KOPT-K1 (cell line): ENCODE measurements around the gene SPEF1.

Experiments used
- H3K27ac ChIP-seq: fragments of 200-600 bp; sonication (generic); 2 replicates; pipeline ENCODE4 v1.5.1; 2016; ENCODE audit warnings: antibody characterized with exemption, mild to moderate bottlenecking, low read depth, low read length; ENCODE audit not compliant: poor library complexity, severe bottlenecking
- H3K36me3 ChIP-seq: fragments of 200-600 bp; sonication (generic); 2 replicates; pipeline ENCODE4 v1.5.1; 2017; ENCODE audit warnings: antibody characterized with exemption, mild to moderate bottlenecking, low read length, moderate library complexity; ENCODE audit not compliant: insufficient read depth
- H3K9me3 ChIP-seq: fragments of 200-600 bp; sonication (generic); 2 replicates; pipeline ENCODE4 v1.5.1; 2017; ENCODE audit warnings: antibody characterized with exemption, low read length, mild to moderate bottlenecking; ENCODE audit not compliant: insufficient read depth, poor library complexity, severe bottlenecking

Gene SPEF1

GRCh38 chr20:3814928-3815495, 33.8 kb upstream of the SPEF1 start:
- Histone ChIP-seq H3K9me3 (no peaks in the 10 kb centered on the region), H3K27ac (peak overlapping the region; percentile 96), H3K36me3 (no peaks in the 10 kb centered on the region)

- H3K9me3 ChIP-seq: no peaks in the 10 kb centered on the region
- no peaks in the 10 kb centered on the region for H3K36me3 ChIP-seq
- H3K27ac ChIP-seq: peak overlapping the region; percentile 96
Measured at GRCh38 chr20:3813848-3814581, 32.8 kb upstream of the SPEF1 start.

GRCh38 chr20:3812975-3813847, 32.0 kb upstream of the SPEF1 start:
- Histone ChIP-seq H3K36me3 (no peaks in the 10 kb centered on the region), H3K9me3 (no peaks in the 10 kb centered on the region), H3K27ac (peak overlapping the region; percentile 96)

GRCh38 chr20:3812259-3812681, 31.0 kb upstream of the SPEF1 start:
- no peaks in the 10 kb centered on the region for H3K9me3 ChIP-seq

GRCh38 chr20:3811467-3812258, 30.4 kb upstream of the SPEF1 start:
- H3K9me3 ChIP-seq: no peaks in the 10 kb centered on the region
- peaks cover 2% of the 10 kb centered on the region for H3K36me3 ChIP-seq
- peak overlapping the region; percentile 96 for H3K27ac ChIP-seq

More at GRCh38 chr20:3812259-3812681, 31.0 kb upstream of the SPEF1 start:
- Histone ChIP-seq H3K27ac (peak overlapping the region; percentile 96), H3K36me3 (no peaks in the 10 kb centered on the region)

GRCh38 chr20:3808544-3808943, 27.3 kb upstream of the SPEF1 start:
- Histone ChIP-seq H3K9me3 (no peaks in the 10 kb centered on the region), H3K36me3 (peaks cover 33% of the 10 kb centered on the region), H3K27ac (no peak overlapping the region)

GRCh38 chr20:3804781-3805180, 23.5 kb upstream of the SPEF1 start:
- Histone ChIP-seq H3K27ac (no peak overlapping the region), H3K9me3 (no peaks in the 10 kb centered on the region), H3K36me3 (peaks cover 71% of the 10 kb centered on the region)

- H3K36me3 ChIP-seq: peaks cover 76% of the 10 kb centered on the region
- no peak overlapping the region for H3K27ac ChIP-seq
- no peaks in the 10 kb centered on the region for H3K9me3 ChIP-seq
Measured at GRCh38 chr20:3804254-3804751, 23.1 kb upstream of the SPEF1 start.

GRCh38 chr20:3803854-3804253, 22.6 kb upstream of the SPEF1 start:
- H3K27ac ChIP-seq: no peak overlapping the region
- H3K9me3 ChIP-seq: no peaks in the 10 kb centered on the region
- peaks cover 80% of the 10 kb centered on the region for H3K36me3 ChIP-seq

GRCh38 chr20:3803289-3803688, 22.0 kb upstream of the SPEF1 start:
- peaks cover 86% of the 10 kb centered on the region for H3K36me3 ChIP-seq
- H3K27ac ChIP-seq: no peak overlapping the region
- H3K9me3 ChIP-seq: no peaks in the 10 kb centered on the region

- Histone ChIP-seq H3K9me3 (no peaks in the 10 kb centered on the region), H3K36me3 (peaks cover 90% of the 10 kb centered on the region), H3K27ac (no peak overlapping the region)
Measured at GRCh38 chr20:3802524-3803239, 21.4 kb upstream of the SPEF1 start.

- no peak overlapping the region for H3K27ac ChIP-seq
- H3K36me3 ChIP-seq: peaks cover 90% of the 10 kb centered on the region
- H3K9me3 ChIP-seq: no peaks in the 10 kb centered on the region
Measured at GRCh38 chr20:3801846-3802245, 20.6 kb upstream of the SPEF1 start.

GRCh38 chr20:3801299-3801698, 20.1 kb upstream of the SPEF1 start:
- H3K36me3 ChIP-seq: peaks cover 85% of the 10 kb centered on the region

GRCh38 chr20:3800878-3801260, 19.6 kb upstream of the SPEF1 start:
- Histone ChIP-seq H3K27ac (no peak overlapping the region), H3K9me3 (no peaks in the 10 kb centered on the region), H3K36me3 (peaks cover 80% of the 10 kb centered on the region)

More at GRCh38 chr20:3801299-3801698, 20.1 kb upstream of the SPEF1 start:
- peak overlapping the region; percentile 3 for H3K27ac ChIP-seq
- no peaks in the 10 kb centered on the region for H3K9me3 ChIP-seq
